ENCODE results near the gene ZNF747. TPM values are rescaled to one million over a fixed set of nuclear protein-coding genes. Genes with fewer than 3 reads are reported as not detected.

The ZNF747 gene
- total RNA-seq, 1 donor from 2014 or later: 15.2 TPM

GRCh38 chr16:30482366-30482765 lies 52.3 kb downstream of the ZNF747 start:
- no peaks in the 10 kb centered on the region for H3K36me3 Mint-ChIP-seq
- no peak for TF ChIP-seq CTCF (IDR thresholded peaks at IDR 0.05; ENCODE audit: unreplicated experiment)
- H3K4me3 Mint-ChIP-seq: no peak overlapping the region
- DNase-seq (ENCODE audit: low spot score in 2 of 2, unreplicated experiment in 2 of 2): no peak
- peaks cover 15% of the 10 kb centered on the region for H3K27me3 Mint-ChIP-seq (ENCODE audit: low read depth)
- H3K4me1 Mint-ChIP-seq: no peaks in the 10 kb centered on the region
- H3K27ac Mint-ChIP-seq: no peak overlapping the region
- no peaks in the 10 kb centered on the region for H3K9me3 Mint-ChIP-seq

- Mint-ChIP-seq H3K9me3 (no peaks in the 10 kb centered on the region), H3K27ac (no peak overlapping the region), H3K36me3 (no peaks in the 10 kb centered on the region), H3K4me3 (no peak overlapping the region), H3K27me3 (ENCODE audit: low read depth) (peaks cover 16% of the 10 kb centered on the region), H3K4me1 (no peaks in the 10 kb centered on the region)
- no peak for TF ChIP-seq CTCF (IDR thresholded peaks at IDR 0.05; ENCODE audit: unreplicated experiment)
- DNase-seq (ENCODE audit: low spot score in 2 of 2, unreplicated experiment in 2 of 2): no peak
Observed at GRCh38 chr16:30481381-30481780, 53.3 kb downstream of the ZNF747 start.

Small RNAs within 50 kb of the gene (microRNA-seq; reads per million reads assigned to microRNA genes)
- gene MIR4518: not detected

Other genes starting within 250 kb of the ZNF747 start
- 63.7 to 63.9 TPM (median 63.9 TPM) in 3 replicates for gene CD2BP2, start 179.6 kb downstream of the ZNF747 start, total RNA-seq
- 59.6 to 64.1 TPM (median 64.0 TPM) in 3 replicates for gene TBC1D10B, start 164.4 kb downstream of the ZNF747 start, total RNA-seq
- 1.4 to 4.4 TPM (median 2.8 TPM) in 3 replicates for gene MYL11, start 160.1 kb downstream of the ZNF747 start, total RNA-seq
- gene SEPTIN1, start 152.3 kb downstream of the ZNF747 start, total RNA-seq: 0.86 to 1.6 TPM (median 1.4 TPM) in 3 replicates
- 24.2 to 25.2 TPM (median 24.8 TPM) in 3 replicates for gene ZNF48, start 139.4 kb downstream of the ZNF747 start, total RNA-seq
- gene ZNF771, start 127.3 kb downstream of the ZNF747 start, total RNA-seq: 10.7 to 12.6 TPM (median 11.8 TPM) in 3 replicates
- gene DCTPP1, start 104.8 kb downstream of the ZNF747 start, total RNA-seq: 31.8 to 35.4 TPM (median 33.1 TPM) in 3 replicates
- 27.3 to 29.5 TPM (median 29.3 TPM) in 3 replicates for gene SEPHS2, start 89.0 kb downstream of the ZNF747 start, total RNA-seq
- gene ITGAL, start 62.1 kb downstream of the ZNF747 start, total RNA-seq: 0.45 TPM in 1 of 3 replicates, not detected in the others
- 41.2 to 42.2 TPM (median 41.9 TPM) in 3 replicates for gene ZNF768, start 8.3 kb downstream of the ZNF747 start, total RNA-seq
- 16.5 to 18.2 TPM (median 17.0 TPM) in 3 replicates for gene ZNF764, start 23.5 kb upstream of the ZNF747 start, total RNA-seq
- 10.1 to 12.0 TPM (median 11.3 TPM) in 3 replicates for gene ZNF688, start 36.9 kb upstream of the ZNF747 start, total RNA-seq
- gene ZNF785, start 50.8 kb upstream of the ZNF747 start, total RNA-seq: 28.0 to 31.9 TPM (median 29.0 TPM) in 3 replicates
- 12.1 to 13.7 TPM (median 12.4 TPM) in 3 replicates for gene ZNF689, start 75.5 kb upstream of the ZNF747 start, total RNA-seq
- gene PRR14, start 116.1 kb upstream of the ZNF747 start, total RNA-seq: 39.1 to 43.7 TPM (median 43.5 TPM) in 3 replicates
- 93.0 to 98.4 TPM (median 97.5 TPM) in 3 replicates for gene FBRS, start 123.6 kb upstream of the ZNF747 start, total RNA-seq
- gene SRCAP, start 164.3 kb upstream of the ZNF747 start, total RNA-seq: 74.2 to 79.7 TPM (median 74.8 TPM) in 3 replicates
- 44.6 to 53.2 TPM (median 46.4 TPM) in 3 replicates for gene PHKG2, start 213.6 kb upstream of the ZNF747 start, total RNA-seq
- 6.0 to 7.4 TPM (median 6.3 TPM) in 3 replicates for gene CFAP119, start 227.2 kb upstream of the ZNF747 start, total RNA-seq
- 124 to 130 TPM (median 126 TPM) in 3 replicates for gene RNF40, start 227.5 kb upstream of the ZNF747 start, total RNA-seq

All from mesothelial cell of epicardium (in vitro differentiated cells).